Fibroblast of the aortic adventitia (primary cell): ENCODE data around the gene HBG1. TPM values are rescaled to one million over a fixed set of nuclear protein-coding genes. Genes with fewer than 3 reads are reported as not detected.

Source experiments
- DNase-seq: peaks from one replicate; pipeline ENCODE4 v3.0.0-alpha.2; 2010; ENCODE audit warnings: low read depth
- H3K4me3 ChIP-seq: 2 replicates; pipeline ENCODE4 v1.5.1; 2011; ENCODE audit warnings: low read depth, mild to moderate bottlenecking, control low read depth, low read length, moderate library complexity
- total RNA-seq: library from RNA; depleted of rRNA; stranded (reverse); fragments of >200 nt; gene quantifications from 2 replicates; pipeline ENCODE4 v1.2.3, GENCODE V29; 2012; ENCODE audit warnings: low replicate concordance
- TF ChIP-seq, protein P1 (sequence below): IDR thresholded peaks from 2 replicates; pipeline ENCODE4 v1.5.1; 2011; ENCODE audit warnings: mild to moderate bottlenecking, low read length, control low read depth, inconsistent platforms; ENCODE audit not compliant: insufficient read depth

Gene HBG1
- total RNA-seq, 1 donor: not detected

DNA sequence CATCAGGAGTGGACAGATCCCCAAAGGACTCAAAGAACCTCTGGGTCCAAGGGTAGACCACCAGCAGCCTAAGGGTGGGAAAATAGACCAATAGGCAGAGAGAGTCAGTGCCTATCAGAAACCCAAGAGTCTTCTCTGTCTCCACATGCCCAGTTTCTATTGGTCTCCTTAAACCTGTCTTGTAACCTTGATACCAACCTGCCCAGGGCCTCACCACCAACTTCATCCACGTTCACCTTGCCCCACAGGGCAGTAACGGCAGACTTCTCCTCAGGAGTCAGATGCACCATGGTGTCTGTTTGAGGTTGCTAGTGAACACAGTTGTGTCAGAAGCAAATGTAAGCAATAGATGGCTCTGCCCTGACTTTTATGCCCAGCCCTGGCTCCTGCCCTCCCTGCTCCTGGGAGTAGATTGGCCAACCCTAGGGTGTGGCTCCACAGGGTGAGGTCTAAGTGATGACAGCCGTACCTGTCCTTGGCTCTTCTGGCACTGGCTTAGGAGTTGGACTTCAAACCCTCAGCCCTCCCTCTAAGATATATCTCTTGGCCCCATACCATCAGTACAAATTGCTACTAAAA lies 22.8 kb downstream of the HBG1 start, which contains the start of gene HBB:
Gene HBB, minus strand, starts transcription at position 340 of the 579 bp plus-strand sequence. Its CDS starts 50 bp downstream, at position 290.
- TF ChIP-seq, protein P1, sequence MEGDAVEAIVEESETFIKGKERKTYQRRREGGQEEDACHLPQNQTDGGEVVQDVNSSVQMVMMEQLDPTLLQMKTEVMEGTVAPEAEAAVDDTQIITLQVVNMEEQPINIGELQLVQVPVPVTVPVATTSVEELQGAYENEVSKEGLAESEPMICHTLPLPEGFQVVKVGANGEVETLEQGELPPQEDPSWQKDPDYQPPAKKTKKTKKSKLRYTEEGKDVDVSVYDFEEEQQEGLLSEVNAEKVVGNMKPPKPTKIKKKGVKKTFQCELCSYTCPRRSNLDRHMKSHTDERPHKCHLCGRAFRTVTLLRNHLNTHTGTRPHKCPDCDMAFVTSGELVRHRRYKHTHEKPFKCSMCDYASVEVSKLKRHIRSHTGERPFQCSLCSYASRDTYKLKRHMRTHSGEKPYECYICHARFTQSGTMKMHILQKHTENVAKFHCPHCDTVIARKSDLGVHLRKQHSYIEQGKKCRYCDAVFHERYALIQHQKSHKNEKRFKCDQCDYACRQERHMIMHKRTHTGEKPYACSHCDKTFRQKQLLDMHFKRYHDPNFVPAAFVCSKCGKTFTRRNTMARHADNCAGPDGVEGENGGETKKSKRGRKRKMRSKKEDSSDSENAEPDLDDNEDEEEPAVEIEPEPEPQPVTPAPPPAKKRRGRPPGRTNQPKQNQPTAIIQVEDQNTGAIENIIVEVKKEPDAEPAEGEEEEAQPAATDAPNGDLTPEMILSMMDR: no peak
- DNase-seq: no peak
- H3K4me3 ChIP-seq: no peak within 1 kb of the TSS

DNA sequence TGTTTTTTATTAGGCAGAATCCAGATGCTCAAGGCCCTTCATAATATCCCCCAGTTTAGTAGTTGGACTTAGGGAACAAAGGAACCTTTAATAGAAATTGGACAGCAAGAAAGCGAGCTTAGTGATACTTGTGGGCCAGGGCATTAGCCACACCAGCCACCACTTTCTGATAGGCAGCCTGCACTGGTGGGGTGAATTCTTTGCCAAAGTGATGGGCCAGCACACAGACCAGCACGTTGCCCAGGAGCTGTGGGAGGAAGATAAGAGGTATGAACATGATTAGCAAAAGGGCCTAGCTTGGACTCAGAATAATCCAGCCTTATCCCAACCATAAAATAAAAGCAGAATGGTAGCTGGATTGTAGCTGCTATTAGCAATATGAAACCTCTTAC lies 24.2 kb downstream of the HBG1 start:
- TF ChIP-seq, protein P1: no peak
- H3K4me3 ChIP-seq: no peak overlapping the region
- DNase-seq: no peak

DNA sequence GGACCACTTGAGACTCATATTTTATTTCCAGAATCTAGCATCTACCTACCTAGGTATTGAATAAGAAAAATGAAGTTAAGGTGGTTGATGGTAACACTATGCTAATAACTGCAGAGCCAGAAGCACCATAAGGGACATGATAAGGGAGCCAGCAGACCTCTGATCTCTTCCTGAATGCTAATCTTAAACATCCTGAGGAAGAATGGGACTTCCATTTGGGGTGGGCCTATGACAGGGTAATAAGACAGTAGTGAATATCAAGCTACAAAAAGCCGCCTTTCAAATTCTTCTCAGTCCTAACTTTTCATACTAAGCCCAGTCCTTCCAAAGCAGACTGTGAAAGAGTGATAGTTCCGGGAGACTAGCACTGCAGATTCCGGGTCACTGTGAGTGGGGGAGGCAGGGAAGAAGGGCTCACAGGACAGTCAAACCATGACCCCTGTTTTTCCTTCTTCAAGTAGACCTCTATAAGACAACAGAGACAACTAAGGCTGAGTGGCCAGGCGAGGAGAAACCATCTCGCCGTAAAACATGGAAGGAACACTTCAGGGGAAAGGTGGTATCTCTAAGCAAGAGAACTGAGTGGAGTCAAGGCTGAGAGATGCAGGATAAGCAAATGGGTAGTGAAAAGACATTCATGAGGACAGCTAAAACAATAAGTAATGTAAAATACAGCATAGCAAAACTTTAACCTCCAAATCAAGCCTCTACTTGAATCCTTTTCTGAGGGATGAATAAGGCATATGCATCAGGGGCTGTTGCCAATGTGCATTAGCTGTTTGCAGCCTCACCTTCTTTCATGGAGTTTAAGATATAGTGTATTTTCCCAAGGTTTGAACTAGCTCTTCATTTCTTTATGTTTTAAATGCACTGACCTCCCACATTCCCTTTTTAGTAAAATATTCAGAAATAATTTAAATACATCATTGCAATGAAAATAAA lies 24.8 kb downstream of the HBG1 start:
- H3K4me3 ChIP-seq: no peak overlapping the region
- DNase-seq: no peak
- TF ChIP-seq, protein P1: no peak

DNA sequence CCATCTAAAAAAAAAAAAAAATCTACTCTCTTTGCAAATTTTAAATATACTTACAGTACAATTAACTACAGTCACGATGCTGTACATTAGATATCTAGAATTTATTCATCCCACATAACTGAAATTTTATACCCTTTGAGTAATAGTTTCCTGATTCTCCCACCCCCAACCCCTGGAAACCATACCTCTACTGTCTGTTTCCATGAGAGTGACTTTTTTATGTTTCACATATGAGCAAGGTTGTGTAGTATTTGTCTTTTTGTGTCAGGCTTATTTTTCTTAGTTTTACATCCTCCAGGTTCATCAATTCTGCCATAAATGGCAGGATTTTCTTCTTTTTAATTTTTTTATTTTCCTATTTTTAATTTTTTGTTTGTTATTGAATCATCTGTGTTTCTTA lies 26.0 kb downstream of the HBG1 start:
- H3K4me3 ChIP-seq: no peak overlapping the region
- DNase-seq: no peak
- TF ChIP-seq, protein P1: no peak

DNA sequence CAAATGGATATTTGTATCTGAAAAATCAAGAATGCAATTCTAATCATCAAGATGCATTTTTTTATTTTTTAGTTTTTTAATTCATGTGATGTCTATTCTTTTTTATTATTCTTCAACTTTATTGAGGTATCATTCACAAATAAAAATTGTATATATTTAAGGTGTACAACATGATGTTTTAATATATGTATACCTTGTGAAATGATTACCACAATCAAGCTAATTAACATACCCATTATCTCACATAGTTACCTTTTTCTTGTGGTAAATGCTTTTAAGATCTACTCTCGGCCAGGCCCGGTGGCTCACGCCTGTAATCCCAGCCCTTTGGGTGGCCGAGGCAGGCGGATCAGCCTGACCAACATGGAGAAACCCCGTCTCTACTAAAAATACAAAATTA lies 26.5 kb downstream of the HBG1 start:
- TF ChIP-seq, protein P1: no peak
- no peak for DNase-seq
- H3K4me3 ChIP-seq: no peak overlapping the region

DNA sequence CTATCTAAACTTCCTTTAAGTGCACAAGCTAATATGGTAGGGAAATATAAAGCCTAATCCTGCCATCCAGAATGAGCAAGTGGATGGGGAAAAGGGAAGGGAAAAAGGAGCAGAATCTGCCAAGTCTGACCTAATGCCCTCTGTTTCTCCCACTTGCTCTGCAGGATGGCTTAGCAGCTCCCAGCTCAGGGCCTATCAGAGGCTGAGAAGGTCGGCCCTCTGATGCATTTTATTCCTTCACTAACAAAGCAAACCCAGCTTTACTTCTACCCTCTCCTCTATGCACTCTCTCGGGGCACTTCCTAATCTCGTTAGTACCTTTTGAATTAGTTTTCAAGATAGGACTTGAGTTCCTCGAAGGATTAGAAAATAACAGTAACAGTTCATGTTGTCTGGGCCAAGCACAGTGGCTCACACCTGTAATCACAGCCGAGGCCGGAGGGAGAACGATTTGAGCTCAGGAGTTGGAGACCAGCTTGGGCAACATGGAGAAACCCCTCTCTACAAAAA lies 39.2 kb downstream of the HBG1 start:
- TF ChIP-seq, protein P1: no peak
- no peak overlapping the region for H3K4me3 ChIP-seq
- no peak for DNase-seq
